OCI-LY7 (cell line): ENCODE data around the gene KIF15. TPM values are rescaled to one million over a fixed set of nuclear protein-coding genes. Genes with fewer than 3 reads are reported as not detected.

Source experiments
- BruUV-seq: library from RNA; stranded (reverse); fragments of 400-500 nt; replicated peaks from 2 replicates; lab custom pipeline; 2021; lab: Mats Ljungman, UMichigan
- CTCF ChIA-PET: fragments of 300-600 bp; sonication (Branson Sonifier 250); formaldehyde crosslinking; loops from one replicate; lab custom pipeline; 2022; ENCODE audit warnings: antibody characterized with exemption; ENCODE audit not compliant: unreplicated experiment; lab: Charles Lee
- POLR2A ChIA-PET: fragments of 300-600 bp; sonication (Branson Sonifier 250); formaldehyde crosslinking; loops from one replicate; lab custom pipeline; 2022; ENCODE audit warnings: antibody characterized with exemption; lab: Charles Lee
- DNase-seq: peaks from one replicate; pipeline ENCODE4 v3.0.0-alpha.2; 2015; ENCODE audit warnings: low spot score
- H2AFZ ChIP-seq: fragments of 200-600 bp; sonication (generic), shearing (Covaris generic); 2 replicates; pipeline ENCODE4 v1.6.1; 2014; ENCODE audit warnings: mild to moderate bottlenecking, antibody characterized with exemption, low read length, moderate library complexity
- H3K27ac ChIP-seq: fragments of 200-600 bp; sonication (generic); 2 replicates; pipeline ENCODE4 v1.5.1; 2014; ENCODE audit warnings: mixed run types, low read depth, mild to moderate bottlenecking, moderate library complexity, low read length, inconsistent platforms; ENCODE audit not compliant: poor library complexity, severe bottlenecking
- H3K36me3 ChIP-seq: fragments of 200-600 bp; sonication (generic); 2 replicates; pipeline ENCODE4 v1.6.1; 2014; ENCODE audit warnings: mild to moderate bottlenecking, antibody characterized with exemption, low read length, moderate library complexity, mixed read lengths; ENCODE audit not compliant: insufficient read depth
- H3K4me1 ChIP-seq: fragments of 200-600 bp; sonication (generic); 2 replicates; pipeline ENCODE4 v1.5.1; 2014; ENCODE audit warnings: mild to moderate bottlenecking, low read length; ENCODE audit not compliant: insufficient read depth, poor library complexity, severe bottlenecking
- H3K4me2 ChIP-seq: fragments of 200-600 bp; sonication (generic); 2 replicates; pipeline ENCODE4 v1.6.1; 2014; ENCODE audit warnings: mild to moderate bottlenecking, low read length
- H3K4me3 ChIP-seq: fragments of 200-600 bp; sonication (generic); 2 replicates; pipeline ENCODE4 v1.5.1; 2014; ENCODE audit warnings: mild to moderate bottlenecking, low read depth, low read length; ENCODE audit not compliant: poor library complexity, severe bottlenecking
- H3K79me2 ChIP-seq: fragments of 200-600 bp; sonication (generic); 2 replicates; pipeline ENCODE4 v1.6.1; 2016; ENCODE audit warnings: low read depth, mild to moderate bottlenecking, low read length, moderate library complexity, mixed read lengths; ENCODE audit not compliant: insufficient read depth
- H3K9me2 ChIP-seq: fragments of 200-600 bp; sonication (generic); 2 replicates; pipeline ENCODE4 v1.6.1; 2016; ENCODE audit warnings: mild to moderate bottlenecking, low read length, mixed read lengths; ENCODE audit not compliant: insufficient read depth
- H3K9me3 ChIP-seq: fragments of 200-600 bp; sonication (generic); 2 replicates; pipeline ENCODE4 v1.6.1; 2014; ENCODE audit warnings: mild to moderate bottlenecking, mixed run types, low read length, mixed read lengths
- H4K20me1 ChIP-seq: fragments of 200-600 bp; sonication (generic); 2 replicates; pipeline ENCODE4 v1.6.1; 2014; ENCODE audit warnings: mild to moderate bottlenecking, antibody characterized with exemption, low read length, moderate library complexity, mixed read lengths; ENCODE audit not compliant: insufficient read depth
- CTCF ChIP-seq: fragments of 200-600 bp; sonication (generic); conservative IDR thresholded peaks from 2 replicates; pipeline ENCODE4 v1.5.1; 2014; ENCODE audit warnings: mild to moderate bottlenecking, antibody characterized with exemption, low read length, moderate library complexity, mixed read lengths
- EZH2phosphoT487 ChIP-seq: fragments of 200-600 bp; sonication (generic); IDR thresholded peaks from 2 replicates; pipeline ENCODE4 v1.6.1; 2018; ENCODE audit warnings: low read depth, borderline replicate concordance, mild to moderate bottlenecking, mixed run types, antibody characterized with exemption, low read length, moderate library complexity, mixed read lengths
- intact Hi-C: fragments of 100-400 bp; cut with micrococcal nuclease; formaldehyde crosslinking; loops from one replicate; pipeline ENCODE4 v1.10.0; 2022; ENCODE audit not compliant: unreplicated experiment
- total RNA-seq, 2 experiments: library from RNA; depleted of rRNA in 1 of 2; stranded (reverse); fragments of >200 nt in 1 of 2; shearing (Covaris generic) in 1 of 2; gene quantifications; 2 replicates each; pipeline ENCODE4 v1.2.3, GENCODE V29; 2014 to 2022

The KIF15 gene
- total RNA-seq, 2 experiments from 2014 or later, result 37.0 to 44.9 TPM

- Histone ChIP-seq H3K4me2 (no peak overlapping the region), H2AFZ (no peak overlapping the region)
- CTCF ChIA-PET, result no interaction called here
These were observed 131.1 kb downstream of the KIF15 start for GRCh38 chr3:44892689-44893088.

DNA sequence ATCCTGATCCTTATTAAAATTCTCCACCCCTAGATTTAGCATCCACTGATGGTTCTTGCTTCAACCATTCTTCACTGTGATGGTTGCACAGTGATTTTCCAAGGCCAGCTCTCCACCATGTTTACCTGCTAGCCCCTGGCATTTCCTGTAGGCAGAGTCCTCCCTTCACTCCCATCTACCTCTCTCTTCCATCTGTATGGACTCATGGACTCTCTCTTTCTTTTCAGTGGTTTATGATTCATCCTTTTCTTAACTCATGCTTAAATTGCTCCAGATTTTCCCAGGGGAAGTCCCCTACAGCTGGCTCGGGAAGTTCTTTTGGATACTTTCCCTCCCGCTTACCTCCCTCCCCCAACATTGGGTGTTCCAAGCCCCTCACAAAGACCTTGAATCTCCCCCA, 131.5 kb downstream of the KIF15 start:
- Histone ChIP-seq H2AFZ (no peak overlapping the region), H3K79me2 (no peaks in the 10 kb centered on the region), H3K9me2 (no peaks in the 10 kb centered on the region), H3K4me1 (no peaks in the 10 kb centered on the region), H3K9me3 (no peaks in the 10 kb centered on the region), H3K36me3 (no peaks in the 10 kb centered on the region), H4K20me1 (no peaks in the 10 kb centered on the region), H3K4me2 (no peak overlapping the region), H3K27ac (no peak overlapping the region), H3K4me3 (no peak overlapping the region)
- no TSS peak for BruUV-seq
- no peak for TF ChIP-seq EZH2phosphoT487
- TF ChIP-seq CTCF, result no peak
- no peak for DNase-seq
- intact Hi-C loops, result no loop called here
- CTCF ChIA-PET, result no interaction called here
- POLR2A ChIA-PET, result no interaction called here

More at GRCh38 chr3:44892689-44893088, 131.1 kb downstream of the KIF15 start:
- Histone ChIP-seq H3K27ac (no peak overlapping the region), H3K4me1 (no peaks in the 10 kb centered on the region), H3K9me3 (no peaks in the 10 kb centered on the region), H3K36me3 (no peaks in the 10 kb centered on the region), H3K9me2 (no peaks in the 10 kb centered on the region), H3K79me2 (no peaks in the 10 kb centered on the region), H4K20me1 (no peaks in the 10 kb centered on the region), H3K4me3 (no peak overlapping the region)
- TF ChIP-seq EZH2phosphoT487, result no peak
- DNase-seq, result no peak
- no TSS peak for BruUV-seq
- POLR2A ChIA-PET, result interaction anchor here (0.7 kb wide), 1 partner anchor 444 kb away, joined by 4 read pairs; no protein-coding TSS in a partner anchor
- intact Hi-C loops, result no loop called here

DNA sequence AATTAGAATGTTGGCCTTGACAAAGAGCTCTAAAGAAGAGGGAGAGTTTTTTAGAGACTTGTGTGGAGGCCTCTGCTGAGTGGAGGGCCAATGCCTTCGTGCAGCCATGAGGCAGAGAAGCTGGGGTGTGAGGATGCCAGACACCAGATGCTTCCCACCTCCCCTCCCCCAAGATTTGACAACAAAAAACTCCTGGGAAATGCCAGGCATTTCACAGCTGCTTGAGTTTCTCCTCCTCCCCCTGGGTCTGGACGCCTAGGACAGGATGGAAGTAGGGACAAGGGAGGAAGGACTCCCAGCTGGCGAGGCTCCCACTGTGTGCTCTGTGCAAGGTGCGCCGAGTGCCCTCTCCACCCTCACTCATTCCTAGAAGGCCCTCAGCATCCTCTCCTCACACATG, 132.9 kb downstream of the KIF15 start:
- no TSS peak for BruUV-seq
- H3K4me2 ChIP-seq, result no peak overlapping the region
- no peaks in the 10 kb centered on the region for H3K9me3 ChIP-seq
- DNase-seq, result no peak
- no peaks in the 10 kb centered on the region for H3K9me2 ChIP-seq
- ChIA-PET CTCF (no interaction called here), POLR2A (interaction anchor here (0.7 kb wide), 1 partner anchor 1483 kb away, joined by 3 read pairs; no protein-coding TSS in a partner anchor)
- no peak overlapping the region for H2AFZ ChIP-seq
- H3K4me1 ChIP-seq, result no peaks in the 10 kb centered on the region
- H4K20me1 ChIP-seq, result no peaks in the 10 kb centered on the region
- intact Hi-C loops, result no loop called here
- H3K79me2 ChIP-seq, result no peaks in the 10 kb centered on the region
- no peaks in the 10 kb centered on the region for H3K36me3 ChIP-seq
- no peak overlapping the region for H3K4me3 ChIP-seq
- TF ChIP-seq EZH2phosphoT487 (no peak), CTCF (no peak)
- H3K27ac ChIP-seq, result no peak overlapping the region
